GM12801 (cell line): ENCODE data around the gene PLCXD1.

Experiments
- CTCF ChIP-seq: IDR thresholded peaks from one replicate; pipeline ENCODE4 v1.5.1; 2011; ENCODE audit warnings: control low read depth; ENCODE audit not compliant: insufficient read length; ENCODE audit errors: extremely low read depth

Gene PLCXD1

GRCh38 chrX:255923-256331 lies 25.3 kb upstream of the PLCXD1 start:
- TF ChIP-seq CTCF = no peak

GRCh38 chrX:257681-258289 lies 23.4 kb upstream of the PLCXD1 start:
- no peak for TF ChIP-seq CTCF

DNA sequence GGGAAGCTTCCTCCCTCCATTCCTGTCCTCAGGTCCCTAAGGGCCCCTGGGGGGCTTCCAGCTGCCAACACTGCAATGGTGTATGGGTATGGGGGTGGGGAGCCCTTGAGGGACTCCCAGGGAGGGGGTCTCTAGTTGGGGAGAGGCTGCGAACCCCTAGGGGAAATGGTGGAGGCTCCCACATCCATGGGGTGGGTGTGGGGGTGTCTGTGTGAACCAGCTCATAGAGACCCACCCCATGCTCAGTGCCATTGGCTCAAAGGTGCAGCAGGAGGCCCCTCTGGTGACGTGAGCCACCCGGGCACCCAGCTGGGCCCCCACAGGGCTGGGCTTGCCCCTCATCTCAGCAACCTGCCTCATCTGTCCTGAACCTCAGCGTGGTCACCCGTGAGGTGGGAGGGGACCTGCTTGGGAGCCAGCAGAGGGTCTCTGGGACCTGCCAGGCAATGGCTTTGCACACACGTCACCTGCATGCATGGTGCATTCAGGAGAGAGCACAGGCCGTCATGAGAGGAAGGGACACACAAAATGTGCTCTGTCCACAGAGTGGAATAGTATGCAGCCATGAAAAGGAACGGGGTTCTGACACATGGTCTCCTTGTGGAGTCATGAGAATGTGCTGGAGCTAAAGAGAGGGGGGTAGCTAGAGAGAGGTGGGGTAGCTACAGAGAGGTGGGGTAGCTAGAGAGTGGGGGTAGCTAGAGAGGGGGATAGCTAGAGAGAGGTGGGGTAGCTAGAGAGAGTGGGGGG lies 22.7 kb upstream of the PLCXD1 start:
- no peak for TF ChIP-seq CTCF

DNA sequence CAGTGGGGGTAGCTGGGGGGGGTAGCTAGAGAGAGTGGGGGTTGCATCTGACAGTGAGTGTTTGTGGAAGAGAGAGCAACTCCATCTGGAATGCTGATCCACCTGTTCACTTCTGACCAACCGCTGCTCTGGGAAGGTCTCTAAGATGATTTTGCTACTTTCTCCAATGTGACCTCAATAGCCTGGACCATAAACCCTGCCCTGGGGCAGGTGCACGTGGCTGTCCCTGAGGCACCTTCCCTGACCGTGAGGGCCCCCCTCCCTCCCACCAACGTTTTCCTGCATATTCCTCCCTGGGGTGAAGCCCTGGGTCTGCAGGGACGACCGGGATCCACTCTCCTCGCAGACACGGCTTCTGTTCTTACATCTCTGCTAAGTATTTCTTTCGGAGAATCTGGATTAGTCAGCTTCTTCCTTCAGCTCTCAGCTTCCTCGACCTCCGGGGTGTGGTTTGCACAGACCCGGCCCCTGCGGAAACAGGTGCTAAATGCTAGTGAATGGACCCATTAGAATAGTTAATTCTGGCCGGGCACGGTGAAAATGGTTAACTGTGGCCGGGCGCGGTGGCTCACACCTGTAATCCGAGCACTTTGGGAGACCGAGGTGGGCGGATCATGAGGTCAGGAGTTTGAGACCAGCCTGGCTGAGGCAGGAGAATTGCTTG lies 21.4 kb upstream of the PLCXD1 start:
- TF ChIP-seq CTCF = no peak

DNA sequence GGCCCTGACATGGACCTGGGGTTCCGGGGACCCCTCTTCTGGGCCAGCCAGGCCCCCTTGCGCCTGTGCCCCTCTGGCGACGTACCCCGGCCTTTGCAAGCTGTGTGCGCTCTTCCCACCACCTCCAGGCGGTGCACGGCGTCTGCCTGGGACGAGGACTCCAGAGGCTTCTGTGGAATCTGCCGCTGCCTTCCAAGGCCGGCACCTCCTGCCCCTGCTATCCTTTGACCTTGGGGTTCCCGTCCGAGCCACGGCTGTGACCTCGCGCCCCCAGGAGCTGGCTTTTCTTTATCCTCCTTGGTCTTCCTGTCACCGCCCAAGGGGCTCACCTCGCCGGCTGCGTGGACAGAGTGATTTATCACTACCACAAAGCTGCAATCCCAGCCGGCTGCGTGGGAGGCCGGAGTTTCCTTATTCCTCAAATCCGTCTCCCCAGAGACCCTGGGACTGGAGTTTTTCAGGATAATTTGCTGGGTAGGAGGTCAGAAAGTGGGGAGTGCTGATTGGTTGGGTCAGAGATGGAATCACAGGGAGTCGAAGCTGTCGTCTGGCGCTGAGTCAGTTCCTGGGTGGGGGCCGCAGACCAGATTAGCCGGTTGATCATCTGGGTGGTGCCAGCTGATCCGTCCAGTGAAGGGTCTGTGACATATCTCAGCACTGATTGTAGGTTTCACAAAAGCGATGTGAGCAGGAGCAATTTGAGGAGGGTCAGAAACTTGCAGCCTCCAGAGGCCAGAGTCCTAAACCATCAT lies 19.8 kb upstream of the PLCXD1 start:
- no peak for TF ChIP-seq CTCF

GRCh38 chrX:261919-262352 lies 19.2 kb upstream of the PLCXD1 start:
- TF ChIP-seq CTCF = no peak

GRCh38 chrX:262381-262909 lies 18.7 kb upstream of the PLCXD1 start:
- TF ChIP-seq CTCF = no peak
